ENCODE measurements around the gene STRA8.

Gene STRA8

GRCh38 chr7:135234727-135235126 is 1.1 kb downstream of the STRA8 start:
- Mint-ChIP-seq H3K4me1 (ENCODE audit: low read depth in 2 of 2) (peaks cover 0 to 4% of the 10 kb centered on the region in 2 donors), H3K27ac (no peak overlapping the region), H3K4me3 (no peak overlapping the region), H3K36me3 (ENCODE audit: insufficient read depth) (no peaks in the 10 kb centered on the region), H3K27me3 (peaks cover 9 to 10% of the 10 kb centered on the region in 2 donors), H3K9me3 (no peaks in the 10 kb centered on the region)
- no peak for DNase-seq
- no peak for ATAC-seq (replicated peaks)

- Mint-ChIP-seq H3K36me3 (ENCODE audit: insufficient read depth) (no peaks in the 10 kb centered on the region), H3K4me3 (no peak overlapping the region), H3K27me3 (peaks cover 9 to 19% of the 10 kb centered on the region in 2 donors), H3K27ac (no peak overlapping the region), H3K4me1 (ENCODE audit: low read depth in 2 of 2) (peaks cover 0 to 4% of the 10 kb centered on the region in 2 donors), H3K9me3 (no peaks in the 10 kb centered on the region)
- ATAC-seq (replicated peaks) = no peak
- DNase-seq = no peak
These were observed 2.2 kb downstream of the STRA8 start for GRCh38 chr7:135235841-135236240.

GRCh38 chr7:135236727-135237126 is 3.1 kb downstream of the STRA8 start:
- peaks cover 11 to 28% of the 10 kb centered on the region in 2 donors for H3K27me3 Mint-ChIP-seq
- no peaks in the 10 kb centered on the region for H3K9me3 Mint-ChIP-seq
- H3K27ac Mint-ChIP-seq = no peak overlapping the region
- H3K4me1 Mint-ChIP-seq (ENCODE audit: low read depth in 2 of 2) = peaks cover 0 to 4% of the 10 kb centered on the region in 2 donors
- DNase-seq (no peak), ATAC-seq (replicated peaks) (no peak)
- H3K4me3 Mint-ChIP-seq = no peak overlapping the region
- H3K36me3 Mint-ChIP-seq (ENCODE audit: insufficient read depth) = no peaks in the 10 kb centered on the region

- peak; percentile 26 for ATAC-seq (replicated peaks)
- Mint-ChIP-seq H3K27ac (no peak overlapping the region), H3K4me3 (no peak overlapping the region), H3K36me3 (ENCODE audit: insufficient read depth) (no peaks in the 10 kb centered on the region), H3K4me1 (ENCODE audit: low read depth in 2 of 2) (peaks cover 0 to 4% of the 10 kb centered on the region in 2 donors), H3K27me3 (peaks cover 15 to 38% of the 10 kb centered on the region in 2 donors), H3K9me3 (no peaks in the 10 kb centered on the region)
- DNase-seq = no peak
These were observed 4.6 kb downstream of the STRA8 start for GRCh38 chr7:135238112-135238744.

- no peaks in the 10 kb centered on the region for H3K36me3 Mint-ChIP-seq (ENCODE audit: insufficient read depth)
- no peaks in the 10 kb centered on the region for H3K9me3 Mint-ChIP-seq
- ATAC-seq (replicated peaks) = no peak
- H3K27ac Mint-ChIP-seq = no peak overlapping the region
- H3K27me3 Mint-ChIP-seq = peaks cover 11 to 38% of the 10 kb centered on the region in 2 donors
- DNase-seq = no peak
- H3K4me3 Mint-ChIP-seq = no peak overlapping the region
- peaks cover 0 to 4% of the 10 kb centered on the region in 2 donors for H3K4me1 Mint-ChIP-seq (ENCODE audit: low read depth in 2 of 2)
These were observed 5.6 kb downstream of the STRA8 start for GRCh38 chr7:135239263-135239662.

GRCh38 chr7:135240441-135240840 is 6.8 kb downstream of the STRA8 start:
- no peak for DNase-seq
- no peak for ATAC-seq (replicated peaks)
- Mint-ChIP-seq H3K27ac (no peak overlapping the region), H3K4me3 (no peak overlapping the region), H3K36me3 (ENCODE audit: insufficient read depth) (no peaks in the 10 kb centered on the region), H3K27me3 (peaks cover 22 to 48% of the 10 kb centered on the region in 2 donors), H3K9me3 (no peaks in the 10 kb centered on the region), H3K4me1 (ENCODE audit: low read depth in 2 of 2) (peaks cover 0 to 4% of the 10 kb centered on the region in 2 donors)

GRCh38 chr7:135242096-135242684 is 8.6 kb downstream of the STRA8 start:
- Mint-ChIP-seq H3K36me3 (ENCODE audit: insufficient read depth) (no peaks in the 10 kb centered on the region), H3K4me1 (ENCODE audit: low read depth in 2 of 2) (no peaks in the 10 kb centered on the region), H3K27me3 (peaks cover 18 to 54% of the 10 kb centered on the region in 2 donors), H3K27ac (no peak overlapping the region), H3K9me3 (no peaks in the 10 kb centered on the region), H3K4me3 (no peak overlapping the region)
- DNase-seq (no peak), ATAC-seq (replicated peaks) (no peak)

GRCh38 chr7:135245226-135246190 is 11.9 kb downstream of the STRA8 start:
- no peak overlapping the region for H3K27ac Mint-ChIP-seq

GRCh38 chr7:135246191-135246825 is 12.7 kb downstream of the STRA8 start:
- DNase-seq = no peak
- Mint-ChIP-seq H3K27me3 (peaks cover 18 to 31% of the 10 kb centered on the region in 2 donors), H3K4me1 (ENCODE audit: low read depth in 2 of 2) (no peaks in the 10 kb centered on the region), H3K4me3 (no peak overlapping the region), H3K9me3 (no peaks in the 10 kb centered on the region), H3K27ac (no peak overlapping the region), H3K36me3 (ENCODE audit: insufficient read depth) (no peaks in the 10 kb centered on the region)
- no peak for ATAC-seq (replicated peaks)

More at GRCh38 chr7:135245226-135246190, 11.9 kb downstream of the STRA8 start:
- ATAC-seq (replicated peaks) = no peak
- no peak for DNase-seq
- no peaks in the 10 kb centered on the region for H3K36me3 Mint-ChIP-seq (ENCODE audit: insufficient read depth)
- no peak overlapping the region for H3K4me3 Mint-ChIP-seq
- peaks cover 18 to 39% of the 10 kb centered on the region in 2 donors for H3K27me3 Mint-ChIP-seq
- H3K4me1 Mint-ChIP-seq (ENCODE audit: low read depth in 2 of 2) = no peaks in the 10 kb centered on the region
- H3K9me3 Mint-ChIP-seq = no peaks in the 10 kb centered on the region

GRCh38 chr7:135247746-135248471 is 14.3 kb downstream of the STRA8 start:
- Mint-ChIP-seq H3K4me1 (ENCODE audit: low read depth in 2 of 2) (no peaks in the 10 kb centered on the region), H3K36me3 (ENCODE audit: insufficient read depth) (no peaks in the 10 kb centered on the region), H3K27ac (no peak overlapping the region), H3K27me3 (peaks cover 11 to 16% of the 10 kb centered on the region in 2 donors), H3K4me3 (no peak overlapping the region), H3K9me3 (no peaks in the 10 kb centered on the region)
- DNase-seq = no peak
- no peak for ATAC-seq (replicated peaks)

GRCh38 chr7:135248546-135248945 is 14.9 kb downstream of the STRA8 start:
- no peak for DNase-seq
- Mint-ChIP-seq H3K4me1 (ENCODE audit: low read depth in 2 of 2) (no peaks in the 10 kb centered on the region), H3K27me3 (peaks cover 11 to 16% of the 10 kb centered on the region in 2 donors), H3K36me3 (ENCODE audit: insufficient read depth) (no peaks in the 10 kb centered on the region), H3K27ac (no peak overlapping the region), H3K4me3 (no peak overlapping the region), H3K9me3 (no peaks in the 10 kb centered on the region)
- no peak for ATAC-seq (replicated peaks)

- ATAC-seq (replicated peaks) = no peak
- no peak overlapping the region for H3K27ac Mint-ChIP-seq
- H3K36me3 Mint-ChIP-seq (ENCODE audit: insufficient read depth) = no peaks in the 10 kb centered on the region
- no peak for DNase-seq
- peaks cover 0 to 7% of the 10 kb centered on the region in 2 donors for H3K27me3 Mint-ChIP-seq
- H3K4me3 Mint-ChIP-seq = no peak overlapping the region
- no peaks in the 10 kb centered on the region for H3K9me3 Mint-ChIP-seq
- no peaks in the 10 kb centered on the region for H3K4me1 Mint-ChIP-seq (ENCODE audit: low read depth in 2 of 2)
These were observed 18.1 kb downstream of the STRA8 start for GRCh38 chr7:135251496-135252391.
